ENCODE measurements around the gene ERC2.

- TF ChIP-seq, protein P1, sequence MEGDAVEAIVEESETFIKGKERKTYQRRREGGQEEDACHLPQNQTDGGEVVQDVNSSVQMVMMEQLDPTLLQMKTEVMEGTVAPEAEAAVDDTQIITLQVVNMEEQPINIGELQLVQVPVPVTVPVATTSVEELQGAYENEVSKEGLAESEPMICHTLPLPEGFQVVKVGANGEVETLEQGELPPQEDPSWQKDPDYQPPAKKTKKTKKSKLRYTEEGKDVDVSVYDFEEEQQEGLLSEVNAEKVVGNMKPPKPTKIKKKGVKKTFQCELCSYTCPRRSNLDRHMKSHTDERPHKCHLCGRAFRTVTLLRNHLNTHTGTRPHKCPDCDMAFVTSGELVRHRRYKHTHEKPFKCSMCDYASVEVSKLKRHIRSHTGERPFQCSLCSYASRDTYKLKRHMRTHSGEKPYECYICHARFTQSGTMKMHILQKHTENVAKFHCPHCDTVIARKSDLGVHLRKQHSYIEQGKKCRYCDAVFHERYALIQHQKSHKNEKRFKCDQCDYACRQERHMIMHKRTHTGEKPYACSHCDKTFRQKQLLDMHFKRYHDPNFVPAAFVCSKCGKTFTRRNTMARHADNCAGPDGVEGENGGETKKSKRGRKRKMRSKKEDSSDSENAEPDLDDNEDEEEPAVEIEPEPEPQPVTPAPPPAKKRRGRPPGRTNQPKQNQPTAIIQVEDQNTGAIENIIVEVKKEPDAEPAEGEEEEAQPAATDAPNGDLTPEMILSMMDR (IDR thresholded peaks at IDR 0.05; ENCODE audit: extremely low read depth in 1 of 2, insufficient read depth in 1 of 2, low read depth in 1 of 2, low read length in 2 of 2): no peak
- TF ChIP-seq MYC (IDR thresholded peaks at IDR 0.05; ENCODE audit: low read depth, low read length) (no peak), POLR2A (IDR thresholded peaks at IDR 0.05; ENCODE audit: low read depth, low read length) (no peak)
These were observed 573.7 kb downstream of the ERC2 start for GRCh38 chr3:55894605-55895004.
